Neural progenitor cell (in vitro differentiated cells): ENCODE data around the gene RBKS. TPM values are rescaled to one million over a fixed set of nuclear protein-coding genes. Genes with fewer than 3 reads are reported as not detected.

Source experiments
- DNase-seq: peaks from one replicate; pipeline ENCODE4 v3.0.0-alpha.2; 2016; ENCODE audit warnings: low spot score
- H2AFZ ChIP-seq: fragments of 200-600 bp; sonication (generic); replicated peaks from 2 replicates; pipeline ENCODE4 v1.6.1; 2016; ENCODE audit warnings: antibody characterized with exemption
- H3F3A ChIP-seq: fragments of 200-600 bp; sonication (generic); 2 replicates; pipeline ENCODE4 v1.6.1; 2016; ENCODE audit warnings: antibody characterized with exemption, low read depth
- H3K27ac ChIP-seq: fragments of 200-600 bp; sonication (generic); 2 replicates; pipeline ENCODE4 v1.5.1; 2016; ENCODE audit warnings: mild to moderate bottlenecking
- H3K27me3 ChIP-seq: fragments of 200-600 bp; sonication (generic); 2 replicates; pipeline ENCODE4 v1.6.1; 2016; ENCODE audit warnings: mild to moderate bottlenecking, moderate library complexity
- H3K36me3 ChIP-seq: fragments of 200-600 bp; sonication (generic); 2 replicates; pipeline ENCODE4 v1.5.1; 2016
- H3K4me1 ChIP-seq: fragments of 200-600 bp; sonication (generic); 2 replicates; pipeline ENCODE4 v1.6.1; 2016; ENCODE audit warnings: mixed run types
- H3K4me2 ChIP-seq: fragments of 200-600 bp; sonication (generic); 2 replicates; pipeline ENCODE4 v1.6.1; 2016
- H3K4me3 ChIP-seq: fragments of 200-600 bp; sonication (generic); 2 replicates; pipeline ENCODE4 v1.5.1; 2016
- H3K79me2 ChIP-seq: fragments of 200-600 bp; sonication (generic); 2 replicates; pipeline ENCODE4 v1.6.1; 2016; ENCODE audit warnings: low read depth
- H3K9ac ChIP-seq: fragments of 200-600 bp; sonication (generic); 2 replicates; pipeline ENCODE4 v1.6.1; 2016
- H3K9me3 ChIP-seq: fragments of 200-600 bp; sonication (generic); 2 replicates; pipeline ENCODE4 v1.5.1; 2016; ENCODE audit warnings: low read depth
- H4K20me1 ChIP-seq: fragments of 200-600 bp; sonication (generic); 2 replicates; pipeline ENCODE4 v1.6.1; 2016; ENCODE audit warnings: low read depth
- H3K27ac Mint-ChIP-seq: 3 replicates; pipeline ENCODE4 v1.8.0; 2021; ENCODE audit warnings: mixed read lengths
- H3K27me3 Mint-ChIP-seq: 2 replicates; pipeline ENCODE4 v1.8.0; 2022; ENCODE audit warnings: low read depth, mild to moderate bottlenecking, inconsistent platforms, moderate library complexity, mixed read lengths; ENCODE audit not compliant: insufficient read depth
- H3K36me3 Mint-ChIP-seq: 3 replicates; pipeline ENCODE4 v1.8.0; 2021; ENCODE audit warnings: mixed read lengths
- H3K4me1 Mint-ChIP-seq: 3 replicates; pipeline ENCODE4 v1.8.0; 2021; ENCODE audit warnings: mixed read lengths
- H3K4me3 Mint-ChIP-seq: 3 replicates; pipeline ENCODE4 v1.8.0; 2021; ENCODE audit warnings: mild to moderate bottlenecking, moderate library complexity, mixed read lengths
- H3K9me3 Mint-ChIP-seq: 3 replicates; pipeline ENCODE4 v1.8.0; 2020; ENCODE audit warnings: mixed read lengths
- EZH2 ChIP-seq: fragments of 200-600 bp; sonication (generic); IDR thresholded peaks from 2 replicates; pipeline ENCODE4 v1.6.1; 2017; ENCODE audit warnings: antibody characterized with exemption, mild to moderate bottlenecking, moderate library complexity
- EZH2phosphoT487 ChIP-seq: fragments of 200-600 bp; sonication (generic); IDR thresholded peaks from 2 replicates; pipeline ENCODE4 v1.6.1; 2017; ENCODE audit warnings: antibody characterized with exemption
- total RNA-seq: library from RNA; depleted of rRNA; stranded (reverse); fragments of >200 nt; gene quantifications from 2 replicates; pipeline ENCODE4 v1.2.3, GENCODE V29; 2015; ENCODE audit warnings: low replicate concordance
- TF ChIP-seq, protein P1 (sequence below): fragments of 200-600 bp; sonication (generic); IDR thresholded peaks from 2 replicates; pipeline ENCODE4 v1.5.1; 2017; ENCODE audit warnings: antibody characterized with exemption, mild to moderate bottlenecking

The RBKS gene
- total RNA-seq, 1 donor from 2014 or later, result 8.5 TPM

DNA sequence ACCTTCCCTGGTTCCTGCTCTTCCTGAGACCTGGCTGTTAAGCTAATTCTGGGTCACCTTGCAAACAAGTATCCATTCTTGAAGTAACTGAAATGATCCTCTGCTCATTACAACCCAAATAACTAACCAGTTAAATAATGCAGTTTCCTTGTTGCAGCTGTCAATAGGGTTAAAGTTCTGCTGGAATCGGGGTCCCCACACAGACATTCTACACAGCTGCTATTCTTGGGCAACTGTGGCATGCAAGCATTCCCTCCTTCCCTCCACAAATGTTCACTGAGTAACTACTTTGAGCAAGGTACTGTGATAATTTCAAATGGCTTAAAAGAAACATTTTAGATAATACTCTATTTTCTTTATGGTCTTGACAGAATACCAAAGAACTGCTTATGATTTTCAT is 17.1 kb downstream of the RBKS start:
- H3K79me2 ChIP-seq, result no peaks in the 10 kb centered on the region
- no peaks in the 10 kb centered on the region for H3K27me3 ChIP-seq
- no peak for DNase-seq
- Mint-ChIP-seq H3K36me3 (no peaks in the 10 kb centered on the region), H3K27ac (no peak overlapping the region), H3K4me1 (no peaks in the 10 kb centered on the region), H3K27me3 (no peaks in the 10 kb centered on the region), H3K9me3 (peaks cover 6% of the 10 kb centered on the region), H3K4me3 (no peak overlapping the region)
- no peaks in the 10 kb centered on the region for H3F3A ChIP-seq
- no peak overlapping the region for H2AFZ ChIP-seq
- H3K27ac ChIP-seq, result no peak overlapping the region
- H4K20me1 ChIP-seq, result no peaks in the 10 kb centered on the region
- H3K9me3 ChIP-seq, result no peaks in the 10 kb centered on the region
- H3K4me1 ChIP-seq, result no peaks in the 10 kb centered on the region
- no peak overlapping the region for H3K9ac ChIP-seq
- no peaks in the 10 kb centered on the region for H3K36me3 ChIP-seq
- no peak overlapping the region for H3K4me2 ChIP-seq
- no peak overlapping the region for H3K4me3 ChIP-seq
- TF ChIP-seq EZH2 (no peak), EZH2phosphoT487 (no peak)

DNA sequence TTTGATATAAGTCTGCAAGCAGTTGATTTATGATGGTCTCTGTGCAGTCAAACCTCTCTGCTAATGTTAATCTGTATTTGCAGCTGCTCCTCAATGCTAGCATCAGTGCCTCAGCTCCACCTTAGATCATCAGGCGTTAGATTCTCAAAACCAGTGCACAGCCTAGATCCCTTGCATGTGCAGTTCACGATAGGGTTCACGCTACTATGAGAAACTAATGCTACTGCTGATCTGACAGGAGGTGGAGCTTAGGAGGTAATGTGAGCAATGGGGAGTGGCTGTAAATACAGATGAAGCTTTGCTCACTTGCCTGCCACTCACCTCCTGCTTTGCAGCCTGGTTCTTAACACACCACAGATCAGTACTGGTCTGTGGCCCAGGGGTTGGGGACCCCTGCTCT is 18.4 kb downstream of the RBKS start:
- H3K27ac ChIP-seq, result no peak overlapping the region
- Mint-ChIP-seq H3K36me3 (no peaks in the 10 kb centered on the region), H3K4me1 (no peaks in the 10 kb centered on the region), H3K27me3 (no peaks in the 10 kb centered on the region), H3K4me3 (no peak overlapping the region), H3K9me3 (peaks cover 6% of the 10 kb centered on the region), H3K27ac (no peak overlapping the region)
- H3K27me3 ChIP-seq, result no peaks in the 10 kb centered on the region
- no peaks in the 10 kb centered on the region for H4K20me1 ChIP-seq
- no peak overlapping the region for H3K4me3 ChIP-seq
- no peaks in the 10 kb centered on the region for H3K4me1 ChIP-seq
- no peaks in the 10 kb centered on the region for H3K79me2 ChIP-seq
- H3K36me3 ChIP-seq, result no peaks in the 10 kb centered on the region
- TF ChIP-seq, protein P1, sequence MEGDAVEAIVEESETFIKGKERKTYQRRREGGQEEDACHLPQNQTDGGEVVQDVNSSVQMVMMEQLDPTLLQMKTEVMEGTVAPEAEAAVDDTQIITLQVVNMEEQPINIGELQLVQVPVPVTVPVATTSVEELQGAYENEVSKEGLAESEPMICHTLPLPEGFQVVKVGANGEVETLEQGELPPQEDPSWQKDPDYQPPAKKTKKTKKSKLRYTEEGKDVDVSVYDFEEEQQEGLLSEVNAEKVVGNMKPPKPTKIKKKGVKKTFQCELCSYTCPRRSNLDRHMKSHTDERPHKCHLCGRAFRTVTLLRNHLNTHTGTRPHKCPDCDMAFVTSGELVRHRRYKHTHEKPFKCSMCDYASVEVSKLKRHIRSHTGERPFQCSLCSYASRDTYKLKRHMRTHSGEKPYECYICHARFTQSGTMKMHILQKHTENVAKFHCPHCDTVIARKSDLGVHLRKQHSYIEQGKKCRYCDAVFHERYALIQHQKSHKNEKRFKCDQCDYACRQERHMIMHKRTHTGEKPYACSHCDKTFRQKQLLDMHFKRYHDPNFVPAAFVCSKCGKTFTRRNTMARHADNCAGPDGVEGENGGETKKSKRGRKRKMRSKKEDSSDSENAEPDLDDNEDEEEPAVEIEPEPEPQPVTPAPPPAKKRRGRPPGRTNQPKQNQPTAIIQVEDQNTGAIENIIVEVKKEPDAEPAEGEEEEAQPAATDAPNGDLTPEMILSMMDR, result no peak
- TF ChIP-seq EZH2 (no peak), EZH2phosphoT487 (no peak)
- H3K9me3 ChIP-seq, result no peaks in the 10 kb centered on the region
- H3K9ac ChIP-seq, result no peak overlapping the region
- no peak overlapping the region for H2AFZ ChIP-seq
- no peaks in the 10 kb centered on the region for H3F3A ChIP-seq
- H3K4me2 ChIP-seq, result no peak overlapping the region
- DNase-seq, result peak; percentile 3

DNA sequence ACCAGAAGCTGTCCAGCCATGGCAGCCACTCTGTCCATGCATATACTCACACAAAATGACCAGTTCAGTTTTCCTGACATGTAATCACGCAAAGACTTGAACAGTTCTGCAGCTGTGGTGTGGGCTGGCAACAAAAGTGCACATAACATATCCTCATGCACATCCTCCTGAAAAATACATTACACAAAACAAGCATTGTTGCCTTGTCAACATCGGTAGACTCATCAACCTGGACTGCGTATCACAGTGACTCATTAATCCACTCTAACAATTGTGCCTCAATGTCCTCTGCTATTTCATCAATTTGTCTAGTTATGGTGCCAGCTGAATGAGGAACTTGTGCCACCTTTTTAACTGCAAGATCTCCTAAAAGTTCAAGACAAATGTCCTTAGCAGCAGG is 19.5 kb downstream of the RBKS start:
- Histone ChIP-seq H3F3A (no peaks in the 10 kb centered on the region), H3K4me1 (no peaks in the 10 kb centered on the region), H3K4me3 (no peak overlapping the region), H3K79me2 (no peaks in the 10 kb centered on the region), H3K4me2 (no peak overlapping the region), H3K27me3 (peaks cover 7% of the 10 kb centered on the region), H3K9ac (no peak overlapping the region), H3K9me3 (no peaks in the 10 kb centered on the region), H3K27ac (no peak overlapping the region), H2AFZ (no peak overlapping the region), H3K36me3 (no peaks in the 10 kb centered on the region), H4K20me1 (no peaks in the 10 kb centered on the region)
- Mint-ChIP-seq H3K27ac (no peak overlapping the region), H3K27me3 (no peaks in the 10 kb centered on the region), H3K36me3 (no peaks in the 10 kb centered on the region), H3K4me3 (no peak overlapping the region), H3K9me3 (peaks cover 1% of the 10 kb centered on the region), H3K4me1 (no peaks in the 10 kb centered on the region)
- TF ChIP-seq EZH2 (no peak), EZH2phosphoT487 (no peak)
- DNase-seq, result no peak

DNA sequence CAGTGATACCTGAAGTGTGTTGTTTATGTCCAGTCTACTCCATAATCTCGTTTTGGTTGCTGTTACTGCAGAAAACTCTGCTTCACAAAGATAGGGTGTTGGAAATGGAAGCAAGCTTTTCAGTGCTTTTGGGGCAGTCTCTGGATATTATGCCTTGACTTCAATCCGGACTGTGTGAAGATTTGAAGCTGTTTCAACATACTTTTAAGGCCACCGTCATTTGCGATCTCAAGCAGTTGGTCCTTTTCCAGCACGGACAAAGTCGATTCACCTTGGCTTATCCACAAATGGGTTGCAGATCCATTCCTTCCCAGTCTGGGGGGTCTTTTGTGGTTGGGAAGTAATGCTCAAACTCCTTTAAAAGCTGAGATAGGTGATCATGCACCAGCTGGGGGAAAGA is 20.4 kb downstream of the RBKS start:
- Mint-ChIP-seq H3K36me3 (no peaks in the 10 kb centered on the region), H3K4me1 (no peaks in the 10 kb centered on the region), H3K27ac (no peak overlapping the region), H3K27me3 (no peaks in the 10 kb centered on the region), H3K4me3 (no peak overlapping the region), H3K9me3 (no peaks in the 10 kb centered on the region)
- Histone ChIP-seq H3K36me3 (no peaks in the 10 kb centered on the region), H3K4me1 (no peaks in the 10 kb centered on the region), H3K79me2 (no peaks in the 10 kb centered on the region), H4K20me1 (no peaks in the 10 kb centered on the region), H3K4me3 (no peak overlapping the region), H3K4me2 (no peak overlapping the region), H3K9me3 (no peaks in the 10 kb centered on the region), H2AFZ (no peak overlapping the region), H3K27ac (no peak overlapping the region), H3K9ac (no peak overlapping the region), H3F3A (no peaks in the 10 kb centered on the region), H3K27me3 (peaks cover 10% of the 10 kb centered on the region)
- TF ChIP-seq, protein P1, result no peak
- TF ChIP-seq EZH2phosphoT487, result no peak
- no peak for TF ChIP-seq EZH2
- DNase-seq, result no peak
